ENCODE results near the gene S100A7A.

The S100A7A gene

GRCh38 chr1:153465811-153466636 is 49.7 kb downstream of the S100A7A start:
- DNase-seq = peak; percentile 63

GRCh38 chr1:153466908-153467307 is 50.6 kb downstream of the S100A7A start:
- DNase-seq = no peak

GRCh38 chr1:153470707-153471106 is 54.4 kb downstream of the S100A7A start:
- no peak for DNase-seq
